ENCODE data around the gene MBNL2. TPM values are rescaled to one million over a fixed set of nuclear protein-coding genes. Genes with fewer than 3 reads are reported as not detected.
A peak's percentile ranks its signal among the peaks of the same experiment; 100 is the strongest.

Gene MBNL2
- total and polyA plus RNA-seq, 7 donors = 11.8 to 110 (median 84.7) TPM

DNA sequence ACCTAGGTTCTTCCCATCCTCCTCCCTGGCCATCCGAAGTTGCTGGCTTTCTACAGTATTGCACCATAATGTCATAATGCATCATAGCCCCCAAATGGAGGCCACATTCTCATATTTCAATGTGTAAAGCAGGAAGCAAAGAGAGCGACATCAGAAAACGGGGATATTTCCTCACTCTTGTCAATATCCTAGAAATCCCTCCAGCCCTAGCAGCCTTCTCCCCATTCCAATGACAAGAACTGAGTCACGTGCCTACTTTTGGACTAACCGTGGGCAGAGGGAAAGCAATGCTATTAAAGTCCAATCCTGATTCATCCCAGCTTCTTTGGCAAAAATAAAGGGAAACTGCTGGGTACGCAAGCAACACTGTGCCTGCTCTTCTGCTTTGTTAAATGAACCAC lies 207.5 kb downstream of the MBNL2 start:
- peak overlapping the region in 3 of 4 donors; percentile 10 to 15 (median 11) for H3K4me3 ChIP-seq
- WGBS, 2 donors = 78 to 82% methylated on average over 6 of the region's 6 CpGs
- no peaks in the 10 kb centered on the region for H3K9me3 ChIP-seq
- H3K27me3 ChIP-seq = no peaks in the 10 kb centered on the region
- peak overlapping the region; percentile 31 to 51 (median 46) for H3K27ac ChIP-seq
- intact Hi-C loops (cut with DNase I) = loop anchor here (5.0 kb wide), 5 partner anchors 72 to 1752 kb away; partner anchors contain the start of genes DNAJC3, MBNL2 and UGGT2
- H3K4me1 ChIP-seq = peaks cover 0 to 9% (median 4%) of the 10 kb centered on the region in 4 donors
- DNase-seq = no peak
- TF ChIP-seq POLR2A (IDR thresholded peaks at IDR 0.05) (no peak), EP300 (IDR thresholded peaks at IDR 0.05) (no peak), POLR2AphosphoS5 (IDR thresholded peaks at IDR 0.05) (peak in 2 of 4 donors; percentile 16 to 61)
- TF ChIP-seq, protein P1, sequence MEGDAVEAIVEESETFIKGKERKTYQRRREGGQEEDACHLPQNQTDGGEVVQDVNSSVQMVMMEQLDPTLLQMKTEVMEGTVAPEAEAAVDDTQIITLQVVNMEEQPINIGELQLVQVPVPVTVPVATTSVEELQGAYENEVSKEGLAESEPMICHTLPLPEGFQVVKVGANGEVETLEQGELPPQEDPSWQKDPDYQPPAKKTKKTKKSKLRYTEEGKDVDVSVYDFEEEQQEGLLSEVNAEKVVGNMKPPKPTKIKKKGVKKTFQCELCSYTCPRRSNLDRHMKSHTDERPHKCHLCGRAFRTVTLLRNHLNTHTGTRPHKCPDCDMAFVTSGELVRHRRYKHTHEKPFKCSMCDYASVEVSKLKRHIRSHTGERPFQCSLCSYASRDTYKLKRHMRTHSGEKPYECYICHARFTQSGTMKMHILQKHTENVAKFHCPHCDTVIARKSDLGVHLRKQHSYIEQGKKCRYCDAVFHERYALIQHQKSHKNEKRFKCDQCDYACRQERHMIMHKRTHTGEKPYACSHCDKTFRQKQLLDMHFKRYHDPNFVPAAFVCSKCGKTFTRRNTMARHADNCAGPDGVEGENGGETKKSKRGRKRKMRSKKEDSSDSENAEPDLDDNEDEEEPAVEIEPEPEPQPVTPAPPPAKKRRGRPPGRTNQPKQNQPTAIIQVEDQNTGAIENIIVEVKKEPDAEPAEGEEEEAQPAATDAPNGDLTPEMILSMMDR (IDR thresholded peaks at IDR 0.05) = no peak
- no peaks in the 10 kb centered on the region for H3K36me3 ChIP-seq

GRCh38 chr13:97430296-97430695 lies 208.2 kb downstream of the MBNL2 start:
- 39 to 70% methylated on average over 4 of the region's 4 CpGs for WGBS, 2 donors
- H3K27me3 ChIP-seq = no peaks in the 10 kb centered on the region
- TF ChIP-seq POLR2A (IDR thresholded peaks at IDR 0.05) (no peak), POLR2AphosphoS5 (IDR thresholded peaks at IDR 0.05) (no peak), EP300 (IDR thresholded peaks at IDR 0.05) (no peak)
- TF ChIP-seq, protein P1 (IDR thresholded peaks at IDR 0.05) = no peak
- peak overlapping the region; percentile 31 to 51 (median 46) for H3K27ac ChIP-seq
- H3K36me3 ChIP-seq = no peaks in the 10 kb centered on the region
- no peak for DNase-seq
- intact Hi-C loops (cut with DNase I) = loop anchor here (5.0 kb wide), 5 partner anchors 73 to 1753 kb away; partner anchors contain the start of genes DNAJC3, MBNL2 and UGGT2
- H3K4me3 ChIP-seq = peak overlapping the region in 1 of 4 donors; percentile 11
- peaks cover 0 to 14% (median 5%) of the 10 kb centered on the region in 4 donors for H3K4me1 ChIP-seq
- no peaks in the 10 kb centered on the region for H3K9me3 ChIP-seq

GRCh38 chr13:97431171-97431764 lies 209.1 kb downstream of the MBNL2 start:
- no peak for DNase-seq
- WGBS, 2 donors = 38 to 77% methylated on average over 4 of the region's 4 CpGs
- H3K9me3 ChIP-seq = no peaks in the 10 kb centered on the region
- H3K4me1 ChIP-seq = peaks cover 0 to 23% (median 13%) of the 10 kb centered on the region in 4 donors
- intact Hi-C loops (cut with DNase I) = loop anchor here (5.0 kb wide), 5 partner anchors 74 to 1754 kb away; partner anchors contain the start of genes DNAJC3, MBNL2 and UGGT2
- H3K36me3 ChIP-seq = no peaks in the 10 kb centered on the region
- H3K4me3 ChIP-seq = no peak overlapping the region
- H3K27ac ChIP-seq = no peak overlapping the region
- TF ChIP-seq POLR2A (IDR thresholded peaks at IDR 0.05) (no peak), POLR2AphosphoS5 (IDR thresholded peaks at IDR 0.05) (no peak), EP300 (IDR thresholded peaks at IDR 0.05) (no peak)
- TF ChIP-seq, protein P1 (IDR thresholded peaks at IDR 0.05) = no peak
- H3K27me3 ChIP-seq = no peaks in the 10 kb centered on the region

DNA sequence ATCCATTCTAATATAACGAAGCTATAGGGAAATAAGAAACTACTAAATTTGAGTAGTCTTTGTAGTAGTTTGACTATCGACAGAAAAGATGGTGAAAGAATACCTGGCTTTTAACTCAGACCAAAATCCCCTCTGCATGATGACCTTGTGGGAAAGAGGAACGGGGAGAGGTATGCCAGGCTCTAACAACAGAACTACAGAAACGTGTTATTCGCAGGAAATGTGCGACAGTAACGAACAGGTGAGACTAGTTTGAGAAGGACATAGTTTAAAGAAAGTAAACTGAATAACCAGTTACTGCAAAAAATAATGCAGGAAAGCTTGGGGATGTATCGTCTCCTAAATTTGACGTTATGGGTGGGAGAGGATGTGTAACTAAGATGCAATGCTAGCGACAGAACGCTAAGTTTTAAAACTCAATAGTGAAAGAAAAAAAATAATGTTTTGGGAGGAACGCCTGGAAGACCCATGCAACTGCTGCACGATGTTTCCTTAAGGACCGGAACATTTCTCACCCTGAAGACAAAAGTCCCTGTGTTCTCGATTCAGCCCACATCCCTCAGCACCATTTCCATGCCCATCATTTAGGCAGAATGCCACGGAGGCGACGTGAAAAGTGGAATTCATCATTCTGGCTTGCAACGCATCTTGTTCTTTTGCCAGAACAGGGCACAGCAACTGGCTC lies 210.2 kb downstream of the MBNL2 start:
- peak overlapping the region; percentile 99 to 100 (median 100) for H3K27ac ChIP-seq
- peaks cover 0 to 30% (median 20%) of the 10 kb centered on the region in 4 donors for H3K4me1 ChIP-seq
- 11 to 19% methylated on average over 19 of the region's 19 CpGs for WGBS, 2 donors
- peak overlapping the region; percentile 61 to 79 (median 68) for H3K4me3 ChIP-seq
- intact Hi-C loops (cut with DNase I) = loop anchor here (5.0 kb wide), 5 partner anchors 75 to 1755 kb away; partner anchors contain the start of genes DNAJC3, MBNL2 and UGGT2
- H3K36me3 ChIP-seq = no peaks in the 10 kb centered on the region
- TF ChIP-seq POLR2A (IDR thresholded peaks at IDR 0.05) = peak in 1 of 2 donors; percentile 76
- TF ChIP-seq, protein P1 (IDR thresholded peaks at IDR 0.05) = no peak
- no peaks in the 10 kb centered on the region for H3K9me3 ChIP-seq
- no peak for DNase-seq
- H3K27me3 ChIP-seq = no peaks in the 10 kb centered on the region
